ENCODE measurements around the gene DEDD. TPM values are rescaled to one million over a fixed set of nuclear protein-coding genes. Genes with fewer than 3 reads are reported as not detected.
A peak's percentile ranks its signal among the peaks of the same experiment; 100 is the strongest.

DEDD gene
- total and polyA plus RNA-seq, 10 of the 15 experiments (the other 5 are each of a cell fraction or from before 2014, with no cell fraction given): 13.6 to 33.9 (median 30.3) TPM

DNA sequence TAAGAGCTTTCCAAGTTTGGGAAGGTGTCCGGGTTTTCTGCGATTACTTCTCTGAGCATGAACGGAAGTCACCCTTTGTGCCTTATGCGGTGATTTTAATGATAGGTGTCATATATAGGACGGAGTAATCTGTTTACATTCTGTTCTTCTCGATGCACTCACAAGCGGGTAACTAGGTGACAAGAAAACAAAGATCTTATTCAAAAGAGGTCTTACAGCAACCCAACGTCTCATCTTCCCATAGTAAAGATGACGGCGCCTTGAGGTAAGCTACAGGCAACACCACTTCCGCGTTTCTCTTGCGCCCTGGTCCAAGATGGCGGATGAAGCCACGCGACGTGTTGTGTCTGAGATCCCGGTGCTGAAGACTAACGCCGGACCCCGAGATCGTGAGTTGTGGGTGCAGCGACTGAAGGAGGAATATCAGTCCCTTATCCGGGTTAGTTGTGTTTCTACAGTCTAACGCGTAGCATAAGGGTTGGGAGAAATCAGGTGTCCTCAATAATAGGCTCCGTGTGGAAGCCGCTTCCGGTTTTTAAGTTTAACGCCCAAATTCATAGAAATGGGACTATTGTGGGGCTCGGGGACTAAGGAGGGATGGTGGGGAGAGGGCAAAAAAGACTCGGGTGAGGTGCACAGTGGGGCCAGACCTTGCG lies 21.3 kb upstream of the DEDD start, which contains the start of gene UFC1 (continued):
- TF ChIP-seq BHLHE40 (IDR thresholded peaks at IDR 0.05; ENCODE audit: borderline replicate concordance in 1 of 2, low read depth in 2 of 2, low read length in 1 of 2) (peak; percentile 17 to 74; a peak in 2 of 4 replicates), RAD21 (IDR thresholded peaks at IDR 0.05; ENCODE audit: insufficient read depth, low read depth, low read length) (no peak), YBX1 (IDR thresholded peaks at IDR 0.05) (no peak), PML (IDR thresholded peaks at IDR 0.05; ENCODE audit: low read length) (peak; percentile 95), CBX3 (IDR thresholded peaks at IDR 0.05; ENCODE audit: borderline replicate concordance, low read depth) (no peak), KLF5 (IDR thresholded peaks at IDR 0.05; ENCODE audit: partially characterized antibody) (no peak), STAT1 (conservative IDR thresholded peaks at IDR 0.05) (no peak), MAX (IDR thresholded peaks at IDR 0.05; ENCODE audit: low read depth, low read length) (0 out of 2 replicates have a peak, but pooled peaks have one; percentile 65), RBBP5 (conservative IDR thresholded peaks at IDR 0.05) (no peak), MYC (IDR thresholded peaks at IDR 0.05; ENCODE audit: insufficient read depth, insufficient read length, insufficient replicate concordance, low read length, severe bottlenecking) (peak; percentile 64), ZNF274 (IDR thresholded peaks at IDR 0.05; ENCODE audit: insufficient read depth, insufficient read length) (no peak), STAT3 (IDR thresholded peaks at IDR 0.05; ENCODE audit: low read depth, low read length) (no peak), DPF2 (IDR thresholded peaks at IDR 0.05) (no peak), ZNF24 (IDR thresholded peaks at IDR 0.05) (no peak), IKZF1 (conservative IDR thresholded peaks at IDR 0.05) (peak; percentile 69; the same call in 1 of the 2 replicates), NFYA (IDR thresholded peaks at IDR 0.05; ENCODE audit: borderline replicate concordance, low read depth, low read length) (no peak), E2F8 (IDR thresholded peaks at IDR 0.05; ENCODE audit: low read depth, partially characterized antibody) (peak; percentile 92), TCF3 (IDR thresholded peaks at IDR 0.05; ENCODE audit: borderline replicate concordance, insufficient read depth, low read depth, low read length) (no peak), JUND (IDR thresholded peaks at IDR 0.05; ENCODE audit: low read depth, low read length) (no peak)
- TF ChIP-seq, protein P1, sequence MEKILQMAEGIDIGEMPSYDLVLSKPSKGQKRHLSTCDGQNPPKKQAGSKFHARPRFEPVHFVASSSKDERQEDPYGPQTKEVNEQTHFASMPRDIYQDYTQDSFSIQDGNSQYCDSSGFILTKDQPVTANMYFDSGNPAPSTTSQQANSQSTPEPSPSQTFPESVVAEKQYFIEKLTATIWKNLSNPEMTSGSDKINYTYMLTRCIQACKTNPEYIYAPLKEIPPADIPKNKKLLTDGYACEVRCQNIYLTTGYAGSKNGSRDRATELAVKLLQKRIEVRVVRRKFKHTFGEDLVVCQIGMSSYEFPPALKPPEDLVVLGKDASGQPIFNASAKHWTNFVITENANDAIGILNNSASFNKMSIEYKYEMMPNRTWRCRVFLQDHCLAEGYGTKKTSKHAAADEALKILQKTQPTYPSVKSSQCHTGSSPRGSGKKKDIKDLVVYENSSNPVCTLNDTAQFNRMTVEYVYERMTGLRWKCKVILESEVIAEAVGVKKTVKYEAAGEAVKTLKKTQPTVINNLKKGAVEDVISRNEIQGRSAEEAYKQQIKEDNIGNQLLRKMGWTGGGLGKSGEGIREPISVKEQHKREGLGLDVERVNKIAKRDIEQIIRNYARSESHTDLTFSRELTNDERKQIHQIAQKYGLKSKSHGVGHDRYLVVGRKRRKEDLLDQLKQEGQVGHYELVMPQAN (conservative IDR thresholded peaks at IDR 0.05): peak; percentile 46; the same call in 1 of the 2 replicates
- TF ChIP-seq, protein P2, sequence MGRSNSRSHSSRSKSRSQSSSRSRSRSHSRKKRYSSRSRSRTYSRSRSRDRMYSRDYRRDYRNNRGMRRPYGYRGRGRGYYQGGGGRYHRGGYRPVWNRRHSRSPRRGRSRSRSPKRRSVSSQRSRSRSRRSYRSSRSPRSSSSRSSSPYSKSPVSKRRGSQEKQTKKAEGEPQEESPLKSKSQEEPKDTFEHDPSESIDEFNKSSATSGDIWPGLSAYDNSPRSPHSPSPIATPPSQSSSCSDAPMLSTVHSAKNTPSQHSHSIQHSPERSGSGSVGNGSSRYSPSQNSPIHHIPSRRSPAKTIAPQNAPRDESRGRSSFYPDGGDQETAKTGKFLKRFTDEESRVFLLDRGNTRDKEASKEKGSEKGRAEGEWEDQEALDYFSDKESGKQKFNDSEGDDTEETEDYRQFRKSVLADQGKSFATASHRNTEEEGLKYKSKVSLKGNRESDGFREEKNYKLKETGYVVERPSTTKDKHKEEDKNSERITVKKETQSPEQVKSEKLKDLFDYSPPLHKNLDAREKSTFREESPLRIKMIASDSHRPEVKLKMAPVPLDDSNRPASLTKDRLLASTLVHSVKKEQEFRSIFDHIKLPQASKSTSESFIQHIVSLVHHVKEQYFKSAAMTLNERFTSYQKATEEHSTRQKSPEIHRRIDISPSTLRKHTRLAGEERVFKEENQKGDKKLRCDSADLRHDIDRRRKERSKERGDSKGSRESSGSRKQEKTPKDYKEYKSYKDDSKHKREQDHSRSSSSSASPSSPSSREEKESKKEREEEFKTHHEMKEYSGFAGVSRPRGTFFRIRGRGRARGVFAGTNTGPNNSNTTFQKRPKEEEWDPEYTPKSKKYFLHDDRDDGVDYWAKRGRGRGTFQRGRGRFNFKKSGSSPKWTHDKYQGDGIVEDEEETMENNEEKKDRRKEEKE (IDR thresholded peaks at IDR 0.05): no peak
- TF ChIP-seq, protein P3, sequence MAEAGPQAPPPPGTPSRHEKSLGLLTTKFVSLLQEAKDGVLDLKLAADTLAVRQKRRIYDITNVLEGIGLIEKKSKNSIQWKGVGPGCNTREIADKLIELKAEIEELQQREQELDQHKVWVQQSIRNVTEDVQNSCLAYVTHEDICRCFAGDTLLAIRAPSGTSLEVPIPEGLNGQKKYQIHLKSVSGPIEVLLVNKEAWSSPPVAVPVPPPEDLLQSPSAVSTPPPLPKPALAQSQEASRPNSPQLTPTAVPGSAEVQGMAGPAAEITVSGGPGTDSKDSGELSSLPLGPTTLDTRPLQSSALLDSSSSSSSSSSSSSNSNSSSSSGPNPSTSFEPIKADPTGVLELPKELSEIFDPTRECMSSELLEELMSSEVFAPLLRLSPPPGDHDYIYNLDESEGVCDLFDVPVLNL (IDR thresholded peaks at IDR 0.05; ENCODE audit: low read depth, low read length): no peak

Measured in GM12878 (cell line).